Medulla oblongata (tissue), 1 donor: ENCODE measurements around the gene FBLN1.

Experiments
- DNase-seq: peaks from one replicate; pipeline ENCODE4 v3.0.0-alpha.2; 2015; ENCODE audit errors: extremely low spot score

The FBLN1 gene

DNA sequence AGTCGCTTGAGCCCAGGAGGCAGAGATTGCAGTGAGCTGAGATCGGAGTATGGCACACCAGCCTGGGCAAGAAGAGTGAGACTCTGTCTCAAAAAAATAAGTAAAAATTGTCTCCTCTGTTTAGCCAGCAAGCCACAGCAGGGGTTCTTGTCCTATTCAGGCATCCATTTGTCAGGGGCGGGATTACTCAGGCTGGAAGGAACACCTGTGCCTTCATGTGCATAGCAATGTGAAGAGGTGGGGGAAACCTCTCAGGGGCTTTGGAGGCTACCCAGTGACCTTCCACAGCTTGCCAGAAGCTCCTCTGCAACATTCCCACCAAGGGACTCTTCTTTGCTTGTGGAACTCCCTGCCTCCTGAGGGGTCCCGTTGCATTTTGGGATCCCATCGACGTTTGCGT lies 63.3 kb downstream of the FBLN1 start:
- DNase-seq: no peak

GRCh38 chr22:45568213-45568612 lies 65.5 kb downstream of the FBLN1 start:
- DNase-seq: no peak

DNA sequence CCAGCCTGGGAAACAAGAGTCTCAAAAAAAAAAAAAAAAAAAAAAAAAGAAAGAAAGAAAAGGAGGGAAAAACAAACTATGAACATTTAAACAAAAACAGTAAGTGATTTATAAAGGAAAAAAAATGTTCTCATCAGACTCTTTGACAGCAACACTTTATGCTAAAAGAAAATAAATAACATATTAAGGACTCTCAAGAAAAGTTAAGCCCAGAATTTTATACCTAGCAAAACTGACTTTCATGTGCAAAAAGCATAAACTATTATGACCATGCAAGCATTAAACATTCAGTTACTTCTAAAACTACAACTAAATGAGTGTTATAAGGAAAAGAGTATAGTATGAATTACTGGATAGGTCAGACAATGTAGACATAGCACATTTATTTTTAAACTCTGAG lies 68.4 kb downstream of the FBLN1 start:
- no peak for DNase-seq

DNA sequence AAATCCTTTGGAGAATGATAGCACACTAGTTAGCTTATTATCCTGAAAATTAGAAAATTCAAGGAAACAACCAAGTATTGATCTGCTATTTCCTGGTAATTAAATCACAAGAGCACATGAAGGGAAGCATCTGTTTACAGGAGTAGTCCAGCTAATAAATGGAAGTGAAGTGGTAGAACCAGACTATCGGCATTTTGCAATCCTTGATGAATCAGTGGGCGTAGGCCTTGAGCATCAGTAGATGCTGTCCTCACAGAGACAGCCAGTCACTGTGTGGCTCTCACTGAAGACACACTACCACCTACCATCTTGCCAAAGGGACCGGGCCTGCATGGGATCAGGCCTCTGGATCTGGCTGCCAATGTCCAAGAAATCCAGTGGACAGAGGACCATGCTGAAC lies 69.8 kb downstream of the FBLN1 start:
- no peak for DNase-seq

DNA sequence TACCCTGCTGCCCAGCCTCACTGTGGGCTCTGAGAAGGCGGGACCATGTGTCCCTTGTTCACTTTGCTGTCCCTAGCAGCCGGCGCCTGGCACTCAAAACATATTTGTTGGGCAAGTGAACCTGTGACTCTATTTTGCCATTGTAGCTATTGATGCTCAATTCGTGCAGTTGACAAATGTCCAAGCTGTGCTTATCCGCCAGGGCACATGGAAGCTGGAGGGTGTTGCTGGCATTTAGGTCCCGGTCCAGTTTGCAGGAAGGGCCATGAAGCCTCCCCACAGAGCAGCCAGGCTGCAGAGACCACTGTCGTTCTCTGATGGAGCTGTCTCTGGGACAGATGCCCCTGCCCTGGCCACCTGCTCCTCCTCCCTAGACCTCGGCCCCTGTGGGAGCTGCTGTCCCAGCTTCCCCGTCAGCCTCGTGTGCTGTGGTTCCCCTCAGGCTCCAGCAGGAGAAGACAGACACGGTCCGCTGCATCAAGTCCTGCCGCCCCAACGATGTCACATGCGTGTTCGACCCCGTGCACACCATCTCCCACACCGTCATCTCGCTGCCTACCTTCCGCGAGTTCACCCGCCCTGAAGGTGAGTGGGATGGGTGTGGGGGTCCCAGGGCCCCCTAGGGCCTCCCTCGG lies 71.5 kb downstream of the FBLN1 start:
- DNase-seq: peak; percentile 7

GRCh38 chr22:45575173-45575572 lies 72.5 kb downstream of the FBLN1 start:
- DNase-seq: no peak

GRCh38 chr22:45575607-45576272 lies 73.1 kb downstream of the FBLN1 start:
- DNase-seq: no peak

DNA sequence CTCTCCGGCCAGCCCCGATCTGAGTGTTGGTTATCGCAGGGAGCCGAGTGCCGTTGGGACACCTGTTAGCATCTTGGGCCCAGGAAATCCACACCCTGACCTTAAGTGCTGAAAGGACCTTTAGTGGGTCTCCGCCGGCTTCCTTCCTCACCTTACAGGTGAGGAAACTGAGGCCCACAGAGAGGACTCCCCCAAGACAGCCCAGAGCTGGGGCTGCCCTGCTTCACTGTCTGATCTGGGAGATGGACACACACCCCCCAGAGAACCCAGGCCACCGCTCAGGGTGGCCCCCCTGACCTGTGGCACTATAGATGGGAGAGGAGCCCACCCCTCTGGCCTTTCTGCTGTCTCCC lies 73.6 kb downstream of the FBLN1 start:
- DNase-seq: no peak

GRCh38 chr22:45576730-45577464 lies 74.2 kb downstream of the FBLN1 start:
- DNase-seq: no peak

GRCh38 chr22:45577746-45578523 lies 75.3 kb downstream of the FBLN1 start:
- DNase-seq: peak; percentile 86

DNA sequence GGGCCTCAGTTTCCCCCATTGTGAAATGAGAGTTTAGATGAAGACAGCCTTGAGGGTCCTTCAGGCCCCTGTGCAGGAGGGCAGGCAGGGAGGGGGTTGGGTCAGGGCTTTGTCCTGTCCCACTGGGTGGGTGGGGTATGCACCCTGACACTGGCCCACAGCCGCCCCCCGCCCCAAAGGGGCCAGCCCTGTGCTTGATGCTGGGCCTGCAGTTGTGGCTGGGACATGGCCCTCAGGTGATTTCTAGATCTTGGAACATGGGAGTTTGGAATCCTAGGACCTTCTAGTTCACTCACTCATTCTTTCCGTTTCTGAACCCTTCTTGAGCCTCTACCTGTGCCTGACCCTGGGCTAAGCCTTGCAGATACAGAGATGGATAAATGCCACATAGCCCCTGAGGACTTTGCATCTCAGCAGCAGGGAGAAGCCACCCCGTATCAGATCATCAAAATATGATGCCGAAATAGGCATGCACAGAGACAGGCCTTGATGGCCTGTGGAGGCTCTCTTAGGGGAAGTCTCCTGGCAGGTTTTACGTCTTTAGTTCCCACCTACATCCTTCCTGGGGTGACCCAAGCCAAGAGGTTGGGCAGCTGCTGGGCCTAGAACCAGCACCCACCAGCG lies 76.0 kb downstream of the FBLN1 start:
- no peak for DNase-seq

- no peak for DNase-seq
Measured at GRCh38 chr22:45579306-45579705, 76.6 kb downstream of the FBLN1 start.

- no peak for DNase-seq
Measured at GRCh38 chr22:45579806-45580725, 77.4 kb downstream of the FBLN1 start.

- no peak for DNase-seq
Measured at GRCh38 chr22:45580726-45581381, 78.2 kb downstream of the FBLN1 start.

GRCh38 chr22:45581549-45582080 lies 78.9 kb downstream of the FBLN1 start:
- DNase-seq: no peak

DNA sequence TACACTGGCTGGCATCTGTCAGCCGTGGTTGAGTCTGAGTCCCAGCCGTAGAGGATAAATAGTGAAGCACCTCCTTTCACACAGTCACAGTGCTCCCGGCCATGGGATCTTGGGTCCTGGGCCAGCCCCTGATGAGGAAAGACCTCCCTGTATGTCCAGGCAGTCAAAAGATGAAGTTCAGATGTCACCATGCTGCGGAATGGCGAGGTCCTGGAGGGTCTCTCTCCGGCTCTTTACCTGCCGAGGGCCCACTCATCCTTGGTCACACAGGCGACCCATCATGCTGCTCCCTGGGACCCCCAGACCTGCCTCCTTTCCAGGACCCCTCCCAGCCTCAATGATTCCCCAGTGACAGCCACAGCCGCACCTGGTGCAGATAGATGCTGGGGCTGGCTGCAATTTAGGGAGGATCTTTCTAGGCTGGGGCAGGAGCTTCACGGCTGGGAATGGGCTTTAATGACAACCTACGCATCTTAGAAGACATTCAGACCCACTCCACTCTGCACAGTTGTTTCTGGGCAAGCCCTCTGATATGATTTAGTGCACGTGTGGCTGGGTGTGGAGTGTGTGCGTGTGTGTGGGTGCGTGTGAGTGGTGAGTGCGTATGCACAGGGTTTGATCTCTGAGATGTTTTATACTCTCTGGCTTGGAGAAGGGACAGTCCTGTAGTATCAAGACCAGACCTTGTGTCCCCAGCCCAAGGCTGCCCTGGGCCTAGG lies 79.7 kb downstream of the FBLN1 start:
- DNase-seq: no peak

- DNase-seq: no peak
Measured at GRCh38 chr22:45582955-45583320, 80.3 kb downstream of the FBLN1 start.

DNA sequence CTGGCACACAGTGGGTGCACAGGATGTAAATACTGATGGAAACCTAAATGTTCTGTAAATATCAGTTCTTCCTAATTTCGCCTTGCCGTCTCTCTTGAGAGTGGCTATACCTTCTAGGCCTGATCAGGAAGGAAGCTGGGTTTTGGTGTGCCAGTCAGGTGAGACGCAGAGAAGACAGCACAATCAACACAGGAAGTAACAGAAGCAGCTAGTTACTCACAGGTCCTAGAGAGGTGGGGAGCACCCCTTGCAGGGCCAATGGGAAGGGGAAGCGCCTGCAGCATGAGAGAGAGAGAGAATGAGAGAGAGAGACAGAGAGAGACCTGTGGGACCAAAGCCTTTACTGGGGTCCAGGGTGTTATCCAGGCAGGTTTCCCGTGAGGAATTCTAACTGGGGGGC lies 80.8 kb downstream of the FBLN1 start:
- DNase-seq: no peak

GRCh38 chr22:45584121-45584570 lies 81.5 kb downstream of the FBLN1 start:
- DNase-seq: no peak
